Hematopoietic multipotent progenitor cell treated with erythropoietin and hydrocortisone succinate and interleukin-3 and kit ligand, for 15 days (in vitro differentiated cells): ENCODE measurements around the gene OVCH1.

Experiments used
- DNase-seq: peaks from one replicate; pipeline ENCODE4 v3.0.0-alpha.2; 2015; ENCODE audit warnings: low spot score

The OVCH1 gene

GRCh38 chr12:29497588-29497987 is at the start of gene OVCH1:
OVCH1 (minus strand) TSS chr12:29497686; CDS start chr12:29497686, 0 bp downstream.
- DNase-seq: no peak

GRCh38 chr12:29547151-29547632 is 49.7 kb upstream of the OVCH1 start:
- DNase-seq: no peak

GRCh38 chr12:29546000-29546399 is 48.5 kb upstream of the OVCH1 start:
- no peak for DNase-seq

- no peak for DNase-seq
These were observed 47.6 kb upstream of the OVCH1 start for GRCh38 chr12:29545102-29545467.

- no peak for DNase-seq
These were observed 47.1 kb upstream of the OVCH1 start for GRCh38 chr12:29544428-29545101.

- DNase-seq: no peak
These were observed 45.5 kb upstream of the OVCH1 start for GRCh38 chr12:29543036-29543435.

GRCh38 chr12:29537298-29537697 is 39.8 kb upstream of the OVCH1 start:
- DNase-seq: no peak

GRCh38 chr12:29534935-29535334 is 37.4 kb upstream of the OVCH1 start:
- no peak for DNase-seq

GRCh38 chr12:29533815-29534489 is 36.5 kb upstream of the OVCH1 start:
- DNase-seq: no peak

- no peak for DNase-seq
These were observed 34.0 kb upstream of the OVCH1 start for GRCh38 chr12:29531471-29531870.

GRCh38 chr12:29530436-29530835 is 33.0 kb upstream of the OVCH1 start:
- DNase-seq: no peak

GRCh38 chr12:29528161-29528560 is 30.7 kb upstream of the OVCH1 start:
- no peak for DNase-seq

- no peak for DNase-seq
These were observed 24.5 kb upstream of the OVCH1 start for GRCh38 chr12:29521951-29522350.

GRCh38 chr12:29519585-29520182 is 22.2 kb upstream of the OVCH1 start:
- peak; percentile 15 for DNase-seq

GRCh38 chr12:29518407-29518806 is 20.9 kb upstream of the OVCH1 start:
- DNase-seq: no peak

GRCh38 chr12:29517264-29517663 is 19.8 kb upstream of the OVCH1 start:
- no peak for DNase-seq

GRCh38 chr12:29516431-29516875 is 19.0 kb upstream of the OVCH1 start:
- no peak for DNase-seq

GRCh38 chr12:29510591-29511185 is 13.2 kb upstream of the OVCH1 start:
- DNase-seq: no peak

- no peak for DNase-seq
These were observed 12.0 kb upstream of the OVCH1 start for GRCh38 chr12:29509503-29509902.

GRCh38 chr12:29508949-29509348 is 11.5 kb upstream of the OVCH1 start:
- no peak for DNase-seq

GRCh38 chr12:29505122-29505521 is 7.6 kb upstream of the OVCH1 start:
- DNase-seq: no peak

GRCh38 chr12:29503283-29503682 is 5.8 kb upstream of the OVCH1 start:
- DNase-seq: no peak

- no peak for DNase-seq
These were observed 1.7 kb upstream of the OVCH1 start for GRCh38 chr12:29499235-29499634.
